Activated CD8-positive, alpha-beta T cell treated with anti-CD3 and anti-CD28 coated beads for 36 hours (primary cell): ENCODE results near the gene BMERB1. TPM values are rescaled to one million over a fixed set of nuclear protein-coding genes. Genes with fewer than 3 reads are reported as not detected.
"Not testable (repeated sequence)": the region's sequence is repeated elsewhere in the genome, so short reads cannot be mapped to it uniquely, and the experiment has no call there.

Experiments used
- ATAC-seq: fragments of 200-7000 bp; cut with Tn5 transposase; one replicate; pipeline ENCODE4 v1.10.0; 2021; ENCODE audit warnings: mild to moderate bottlenecking, moderate library complexity
- CTCF ChIA-PET: fragments of 350-600 bp; sonication (Branson Sonifier 250); formaldehyde crosslinking; loops from one replicate; lab custom pipeline; 2021; ENCODE audit warnings: antibody characterized with exemption; lab: Charles Lee
- POLR2A ChIA-PET: fragments of 350-600 bp; sonication (Branson Sonifier 250); formaldehyde crosslinking; loops from one replicate; lab custom pipeline; 2021; ENCODE audit warnings: antibody characterized with exemption; lab: Charles Lee
- DNase-seq: peaks from one replicate; pipeline ENCODE4 v3.0.0-alpha.2; 2020
- H3K27ac Mint-ChIP-seq: one replicate; pipeline ENCODE4 v1.8.0; 2021; ENCODE audit warnings: mild to moderate bottlenecking, mixed read lengths
- H3K27me3 Mint-ChIP-seq: one replicate; pipeline ENCODE4 v1.8.0; 2021; ENCODE audit warnings: mixed read lengths
- H3K36me3 Mint-ChIP-seq: one replicate; pipeline ENCODE4 v1.8.0; 2021; ENCODE audit warnings: low read depth, mixed read lengths
- H3K4me1 Mint-ChIP-seq: one replicate; pipeline ENCODE4 v1.8.0; 2021; ENCODE audit warnings: low read depth, mixed read lengths
- H3K4me3 Mint-ChIP-seq: one replicate; pipeline ENCODE4 v1.8.0; 2021; ENCODE audit warnings: mild to moderate bottlenecking, moderate library complexity, mixed read lengths
- H3K9me3 Mint-ChIP-seq: one replicate; pipeline ENCODE4 v1.8.0; 2021; ENCODE audit warnings: mixed read lengths
- CTCF ChIP-seq: fragments of 200-600 bp; IDR thresholded peaks from one replicate; pipeline ENCODE4 v1.8.0; 2022; ENCODE audit warnings: antibody characterized with exemption, mild to moderate bottlenecking
- intact Hi-C: fragments of 100-400 bp; cut with micrococcal nuclease; formaldehyde crosslinking; loops from one replicate; pipeline ENCODE4 v1.10.0; 2022
- total RNA-seq, 2 experiments: library from RNA; stranded (reverse); gene quantifications; one replicate each; pipeline ENCODE4 v1.2.3, GENCODE V29; 2021

BMERB1 gene
- total RNA-seq, 2 experiments from 2014 or later, result 14.0 to 14.1 TPM

GRCh38 chr16:15440852-15441251, 6.5 kb downstream of the BMERB1 start:
- no peak for TF ChIP-seq CTCF
- DNase-seq (no peak), ATAC-seq (no peak)
- no peak overlapping the region for H3K27ac Mint-ChIP-seq
- peaks cover 11% of the 10 kb centered on the region for H3K4me1 Mint-ChIP-seq
- ChIA-PET CTCF (no interaction called here), POLR2A (no interaction called here)
- H3K9me3 Mint-ChIP-seq, result peaks cover 8% of the 10 kb centered on the region
- H3K4me3 Mint-ChIP-seq, result no peak overlapping the region
- intact Hi-C loops, result no loop called here
- no peaks in the 10 kb centered on the region for H3K36me3 Mint-ChIP-seq
- peaks cover 6% of the 10 kb centered on the region for H3K27me3 Mint-ChIP-seq

- H3K9me3 Mint-ChIP-seq, ATAC-seq, H3K27me3 Mint-ChIP-seq, intact Hi-C loops, H3K36me3 Mint-ChIP-seq, POLR2A ChIA-PET, H3K27ac Mint-ChIP-seq, CTCF ChIA-PET, DNase-seq, H3K4me3 Mint-ChIP-seq: not testable (repeated sequence)
- H3K4me1 Mint-ChIP-seq, result peaks cover 12% of the 10 kb centered on the region
Observed at GRCh38 chr16:15442140-15442539, 7.8 kb downstream of the BMERB1 start.

GRCh38 chr16:15443753-15444152, 9.4 kb downstream of the BMERB1 start:
- intact Hi-C loops, result no loop called here
- Mint-ChIP-seq H3K4me3 (no peak overlapping the region), H3K9me3 (peaks cover 8% of the 10 kb centered on the region), H3K4me1 (peaks cover 12% of the 10 kb centered on the region), H3K36me3 (no peaks in the 10 kb centered on the region), H3K27ac (no peak overlapping the region), H3K27me3 (peaks cover 1% of the 10 kb centered on the region)
- CTCF ChIA-PET, result interaction anchor here (0.9 kb wide), 1 partner anchor 261 kb away, joined by 3 read pairs; no protein-coding TSS in a partner anchor
- TF ChIP-seq CTCF, result no peak
- no peak for ATAC-seq
- DNase-seq, result no peak
- POLR2A ChIA-PET, result no interaction called here

- peaks cover 10% of the 10 kb centered on the region for H3K4me1 Mint-ChIP-seq
- no peak for TF ChIP-seq CTCF
- DNase-seq (no peak), ATAC-seq (no peak)
- H3K27me3 Mint-ChIP-seq, result peaks cover 1% of the 10 kb centered on the region
- ChIA-PET POLR2A (no interaction called here), CTCF (interaction anchor here (0.9 kb wide), 1 partner anchor 261 kb away, joined by 3 read pairs; no protein-coding TSS in a partner anchor)
- no peaks in the 10 kb centered on the region for H3K36me3 Mint-ChIP-seq
- intact Hi-C loops, result no loop called here
- no peak overlapping the region for H3K4me3 Mint-ChIP-seq
- H3K9me3 Mint-ChIP-seq, result peaks cover 8% of the 10 kb centered on the region
- no peak overlapping the region for H3K27ac Mint-ChIP-seq
Observed at GRCh38 chr16:15444264-15444663, 9.9 kb downstream of the BMERB1 start.

GRCh38 chr16:15445450-15445849, 11.1 kb downstream of the BMERB1 start:
- ATAC-seq, result no peak
- no peak for TF ChIP-seq CTCF
- Mint-ChIP-seq H3K9me3 (peaks cover 8% of the 10 kb centered on the region), H3K27me3 (peaks cover 1% of the 10 kb centered on the region), H3K36me3 (no peaks in the 10 kb centered on the region), H3K4me1 (peaks cover 5% of the 10 kb centered on the region), H3K27ac (no peak overlapping the region), H3K4me3 (no peak overlapping the region)
- no peak for DNase-seq
- ChIA-PET CTCF (no interaction called here), POLR2A (no interaction called here)
- intact Hi-C loops, result no loop called here

GRCh38 chr16:15446901-15447300, 12.5 kb downstream of the BMERB1 start:
- ChIA-PET POLR2A (no interaction called here), CTCF (no interaction called here)
- no peak overlapping the region for H3K4me3 Mint-ChIP-seq
- intact Hi-C loops, result no loop called here
- peaks cover 1% of the 10 kb centered on the region for H3K27me3 Mint-ChIP-seq
- H3K36me3 Mint-ChIP-seq, result no peaks in the 10 kb centered on the region
- DNase-seq (no peak), ATAC-seq (no peak)
- no peak for TF ChIP-seq CTCF
- no peak overlapping the region for H3K27ac Mint-ChIP-seq
- peaks cover 2% of the 10 kb centered on the region for H3K4me1 Mint-ChIP-seq
- peaks cover 8% of the 10 kb centered on the region for H3K9me3 Mint-ChIP-seq
